ENCODE measurements around the gene RGS10. TPM values are rescaled to one million over a fixed set of nuclear protein-coding genes. Genes with fewer than 3 reads are reported as not detected.

RGS10 gene
- total and polyA plus RNA-seq, 2 experiments from 2014 or later: 16.8 to 26.8 TPM

DNA sequence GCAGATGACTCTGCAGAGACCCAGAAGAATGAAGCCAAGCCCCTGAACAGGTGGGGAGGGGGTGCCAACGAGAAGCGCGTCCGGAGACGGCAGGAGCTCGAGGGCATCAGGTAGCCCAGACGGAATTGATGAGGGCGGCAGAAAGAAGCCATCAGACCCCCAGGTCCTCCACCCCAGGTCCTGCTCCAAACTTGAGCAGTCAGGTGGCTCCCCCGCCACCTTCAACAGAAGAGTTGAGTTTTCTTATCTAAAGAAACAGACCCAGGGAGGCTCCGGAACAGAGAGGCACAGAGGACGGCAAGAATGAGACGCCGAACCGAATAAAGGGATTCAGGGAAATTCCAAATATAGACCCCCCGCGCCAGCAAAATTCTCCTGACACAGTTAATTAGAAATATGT lies 22.2 kb downstream of the RGS10 start (continued):
- TF ChIP-seq, protein P1, sequence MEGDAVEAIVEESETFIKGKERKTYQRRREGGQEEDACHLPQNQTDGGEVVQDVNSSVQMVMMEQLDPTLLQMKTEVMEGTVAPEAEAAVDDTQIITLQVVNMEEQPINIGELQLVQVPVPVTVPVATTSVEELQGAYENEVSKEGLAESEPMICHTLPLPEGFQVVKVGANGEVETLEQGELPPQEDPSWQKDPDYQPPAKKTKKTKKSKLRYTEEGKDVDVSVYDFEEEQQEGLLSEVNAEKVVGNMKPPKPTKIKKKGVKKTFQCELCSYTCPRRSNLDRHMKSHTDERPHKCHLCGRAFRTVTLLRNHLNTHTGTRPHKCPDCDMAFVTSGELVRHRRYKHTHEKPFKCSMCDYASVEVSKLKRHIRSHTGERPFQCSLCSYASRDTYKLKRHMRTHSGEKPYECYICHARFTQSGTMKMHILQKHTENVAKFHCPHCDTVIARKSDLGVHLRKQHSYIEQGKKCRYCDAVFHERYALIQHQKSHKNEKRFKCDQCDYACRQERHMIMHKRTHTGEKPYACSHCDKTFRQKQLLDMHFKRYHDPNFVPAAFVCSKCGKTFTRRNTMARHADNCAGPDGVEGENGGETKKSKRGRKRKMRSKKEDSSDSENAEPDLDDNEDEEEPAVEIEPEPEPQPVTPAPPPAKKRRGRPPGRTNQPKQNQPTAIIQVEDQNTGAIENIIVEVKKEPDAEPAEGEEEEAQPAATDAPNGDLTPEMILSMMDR (conservative IDR thresholded peaks at IDR 0.05; ENCODE audit: low read depth in 2 of 2): no peak
- no peak for TF ChIP-seq NANOG (IDR thresholded peaks at IDR 0.05; ENCODE audit: borderline replicate concordance)
- TF ChIP-seq, protein P2, sequence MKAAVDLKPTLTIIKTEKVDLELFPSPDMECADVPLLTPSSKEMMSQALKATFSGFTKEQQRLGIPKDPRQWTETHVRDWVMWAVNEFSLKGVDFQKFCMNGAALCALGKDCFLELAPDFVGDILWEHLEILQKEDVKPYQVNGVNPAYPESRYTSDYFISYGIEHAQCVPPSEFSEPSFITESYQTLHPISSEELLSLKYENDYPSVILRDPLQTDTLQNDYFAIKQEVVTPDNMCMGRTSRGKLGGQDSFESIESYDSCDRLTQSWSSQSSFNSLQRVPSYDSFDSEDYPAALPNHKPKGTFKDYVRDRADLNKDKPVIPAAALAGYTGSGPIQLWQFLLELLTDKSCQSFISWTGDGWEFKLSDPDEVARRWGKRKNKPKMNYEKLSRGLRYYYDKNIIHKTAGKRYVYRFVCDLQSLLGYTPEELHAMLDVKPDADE (IDR thresholded peaks at IDR 0.05): no peak
- no peak for TF ChIP-seq EZH2phosphoT487 (IDR thresholded peaks at IDR 0.05; ENCODE audit: unreplicated experiment)
- TF ChIP-seq JUNB (IDR thresholded peaks at IDR 0.05; ENCODE audit: unreplicated experiment): no peak
- TF ChIP-seq, protein P3, sequence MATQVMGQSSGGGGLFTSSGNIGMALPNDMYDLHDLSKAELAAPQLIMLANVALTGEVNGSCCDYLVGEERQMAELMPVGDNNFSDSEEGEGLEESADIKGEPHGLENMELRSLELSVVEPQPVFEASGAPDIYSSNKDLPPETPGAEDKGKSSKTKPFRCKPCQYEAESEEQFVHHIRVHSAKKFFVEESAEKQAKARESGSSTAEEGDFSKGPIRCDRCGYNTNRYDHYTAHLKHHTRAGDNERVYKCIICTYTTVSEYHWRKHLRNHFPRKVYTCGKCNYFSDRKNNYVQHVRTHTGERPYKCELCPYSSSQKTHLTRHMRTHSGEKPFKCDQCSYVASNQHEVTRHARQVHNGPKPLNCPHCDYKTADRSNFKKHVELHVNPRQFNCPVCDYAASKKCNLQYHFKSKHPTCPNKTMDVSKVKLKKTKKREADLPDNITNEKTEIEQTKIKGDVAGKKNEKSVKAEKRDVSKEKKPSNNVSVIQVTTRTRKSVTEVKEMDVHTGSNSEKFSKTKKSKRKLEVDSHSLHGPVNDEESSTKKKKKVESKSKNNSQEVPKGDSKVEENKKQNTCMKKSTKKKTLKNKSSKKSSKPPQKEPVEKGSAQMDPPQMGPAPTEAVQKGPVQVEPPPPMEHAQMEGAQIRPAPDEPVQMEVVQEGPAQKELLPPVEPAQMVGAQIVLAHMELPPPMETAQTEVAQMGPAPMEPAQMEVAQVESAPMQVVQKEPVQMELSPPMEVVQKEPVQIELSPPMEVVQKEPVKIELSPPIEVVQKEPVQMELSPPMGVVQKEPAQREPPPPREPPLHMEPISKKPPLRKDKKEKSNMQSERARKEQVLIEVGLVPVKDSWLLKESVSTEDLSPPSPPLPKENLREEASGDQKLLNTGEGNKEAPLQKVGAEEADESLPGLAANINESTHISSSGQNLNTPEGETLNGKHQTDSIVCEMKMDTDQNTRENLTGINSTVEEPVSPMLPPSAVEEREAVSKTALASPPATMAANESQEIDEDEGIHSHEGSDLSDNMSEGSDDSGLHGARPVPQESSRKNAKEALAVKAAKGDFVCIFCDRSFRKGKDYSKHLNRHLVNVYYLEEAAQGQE (IDR thresholded peaks at IDR 0.05; ENCODE audit: unreplicated experiment): no peak
- no peak for TF ChIP-seq POLR2AphosphoS5 (IDR thresholded peaks at IDR 0.05; ENCODE audit: low read depth)

DNA sequence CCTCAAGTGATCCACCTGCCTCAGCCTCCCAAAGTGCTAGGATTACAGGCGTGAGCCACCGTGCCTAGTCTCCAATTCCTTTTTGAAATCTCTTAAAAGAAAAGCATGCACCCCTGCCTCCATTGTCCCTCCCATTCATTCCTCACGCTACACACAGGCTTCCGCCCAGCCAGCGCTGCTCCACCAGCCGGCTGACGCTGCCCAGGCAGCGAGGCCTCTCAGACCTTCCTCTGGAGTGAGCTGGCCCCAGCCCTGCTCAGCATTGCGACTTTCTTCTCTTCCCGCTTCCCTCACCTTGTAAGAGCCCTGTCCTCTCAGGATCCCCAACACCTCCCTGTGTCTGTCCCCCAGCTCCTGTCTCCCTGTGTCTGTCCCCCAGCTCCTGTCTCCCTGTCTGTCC lies 23.6 kb downstream of the RGS10 start:
- H3F3A ChIP-seq (replicated peaks; ENCODE audit: low read depth): no peaks in the 10 kb centered on the region
- Mint-ChIP-seq H3K27me3 (ENCODE audit: insufficient read depth, low read depth, poor library complexity) (peaks cover 5% of the 10 kb centered on the region), H3K9me3 (no peaks in the 10 kb centered on the region), H3K4me1 (peaks cover 18% of the 10 kb centered on the region), H3K27ac (no peak overlapping the region), H3K36me3 (ENCODE audit: low read depth) (no peaks in the 10 kb centered on the region), H3K4me3 (no peak overlapping the region)
- H3K79me2 ChIP-seq (replicated peaks; ENCODE audit: insufficient read depth): no peaks in the 10 kb centered on the region
- no peak overlapping the region for H2AFZ ChIP-seq
- peak; percentile 42 for ATAC-seq
- H3K4me1 ChIP-seq (ENCODE audit: insufficient read depth): peaks cover 5% of the 10 kb centered on the region
- no peaks in the 10 kb centered on the region for H3K9me2 ChIP-seq (ENCODE audit: insufficient read depth)
- DNase-seq (ENCODE audit: low spot score): no peak
- H3K4me3 ChIP-seq: no peak overlapping the region
- no peak overlapping the region for H3K27ac ChIP-seq (ENCODE audit: low read depth)
- no peaks in the 10 kb centered on the region for H3K36me3 ChIP-seq (ENCODE audit: insufficient read depth)
- H3K27me3 ChIP-seq (ENCODE audit: insufficient read depth): no peaks in the 10 kb centered on the region
- H4K20me1 ChIP-seq (replicated peaks; ENCODE audit: insufficient read depth): no peaks in the 10 kb centered on the region
- H3K4me2 ChIP-seq: no peak overlapping the region
- no peak for TF ChIP-seq POLR2AphosphoS5 (IDR thresholded peaks at IDR 0.05; ENCODE audit: low read depth)
- TF ChIP-seq, protein P4, sequence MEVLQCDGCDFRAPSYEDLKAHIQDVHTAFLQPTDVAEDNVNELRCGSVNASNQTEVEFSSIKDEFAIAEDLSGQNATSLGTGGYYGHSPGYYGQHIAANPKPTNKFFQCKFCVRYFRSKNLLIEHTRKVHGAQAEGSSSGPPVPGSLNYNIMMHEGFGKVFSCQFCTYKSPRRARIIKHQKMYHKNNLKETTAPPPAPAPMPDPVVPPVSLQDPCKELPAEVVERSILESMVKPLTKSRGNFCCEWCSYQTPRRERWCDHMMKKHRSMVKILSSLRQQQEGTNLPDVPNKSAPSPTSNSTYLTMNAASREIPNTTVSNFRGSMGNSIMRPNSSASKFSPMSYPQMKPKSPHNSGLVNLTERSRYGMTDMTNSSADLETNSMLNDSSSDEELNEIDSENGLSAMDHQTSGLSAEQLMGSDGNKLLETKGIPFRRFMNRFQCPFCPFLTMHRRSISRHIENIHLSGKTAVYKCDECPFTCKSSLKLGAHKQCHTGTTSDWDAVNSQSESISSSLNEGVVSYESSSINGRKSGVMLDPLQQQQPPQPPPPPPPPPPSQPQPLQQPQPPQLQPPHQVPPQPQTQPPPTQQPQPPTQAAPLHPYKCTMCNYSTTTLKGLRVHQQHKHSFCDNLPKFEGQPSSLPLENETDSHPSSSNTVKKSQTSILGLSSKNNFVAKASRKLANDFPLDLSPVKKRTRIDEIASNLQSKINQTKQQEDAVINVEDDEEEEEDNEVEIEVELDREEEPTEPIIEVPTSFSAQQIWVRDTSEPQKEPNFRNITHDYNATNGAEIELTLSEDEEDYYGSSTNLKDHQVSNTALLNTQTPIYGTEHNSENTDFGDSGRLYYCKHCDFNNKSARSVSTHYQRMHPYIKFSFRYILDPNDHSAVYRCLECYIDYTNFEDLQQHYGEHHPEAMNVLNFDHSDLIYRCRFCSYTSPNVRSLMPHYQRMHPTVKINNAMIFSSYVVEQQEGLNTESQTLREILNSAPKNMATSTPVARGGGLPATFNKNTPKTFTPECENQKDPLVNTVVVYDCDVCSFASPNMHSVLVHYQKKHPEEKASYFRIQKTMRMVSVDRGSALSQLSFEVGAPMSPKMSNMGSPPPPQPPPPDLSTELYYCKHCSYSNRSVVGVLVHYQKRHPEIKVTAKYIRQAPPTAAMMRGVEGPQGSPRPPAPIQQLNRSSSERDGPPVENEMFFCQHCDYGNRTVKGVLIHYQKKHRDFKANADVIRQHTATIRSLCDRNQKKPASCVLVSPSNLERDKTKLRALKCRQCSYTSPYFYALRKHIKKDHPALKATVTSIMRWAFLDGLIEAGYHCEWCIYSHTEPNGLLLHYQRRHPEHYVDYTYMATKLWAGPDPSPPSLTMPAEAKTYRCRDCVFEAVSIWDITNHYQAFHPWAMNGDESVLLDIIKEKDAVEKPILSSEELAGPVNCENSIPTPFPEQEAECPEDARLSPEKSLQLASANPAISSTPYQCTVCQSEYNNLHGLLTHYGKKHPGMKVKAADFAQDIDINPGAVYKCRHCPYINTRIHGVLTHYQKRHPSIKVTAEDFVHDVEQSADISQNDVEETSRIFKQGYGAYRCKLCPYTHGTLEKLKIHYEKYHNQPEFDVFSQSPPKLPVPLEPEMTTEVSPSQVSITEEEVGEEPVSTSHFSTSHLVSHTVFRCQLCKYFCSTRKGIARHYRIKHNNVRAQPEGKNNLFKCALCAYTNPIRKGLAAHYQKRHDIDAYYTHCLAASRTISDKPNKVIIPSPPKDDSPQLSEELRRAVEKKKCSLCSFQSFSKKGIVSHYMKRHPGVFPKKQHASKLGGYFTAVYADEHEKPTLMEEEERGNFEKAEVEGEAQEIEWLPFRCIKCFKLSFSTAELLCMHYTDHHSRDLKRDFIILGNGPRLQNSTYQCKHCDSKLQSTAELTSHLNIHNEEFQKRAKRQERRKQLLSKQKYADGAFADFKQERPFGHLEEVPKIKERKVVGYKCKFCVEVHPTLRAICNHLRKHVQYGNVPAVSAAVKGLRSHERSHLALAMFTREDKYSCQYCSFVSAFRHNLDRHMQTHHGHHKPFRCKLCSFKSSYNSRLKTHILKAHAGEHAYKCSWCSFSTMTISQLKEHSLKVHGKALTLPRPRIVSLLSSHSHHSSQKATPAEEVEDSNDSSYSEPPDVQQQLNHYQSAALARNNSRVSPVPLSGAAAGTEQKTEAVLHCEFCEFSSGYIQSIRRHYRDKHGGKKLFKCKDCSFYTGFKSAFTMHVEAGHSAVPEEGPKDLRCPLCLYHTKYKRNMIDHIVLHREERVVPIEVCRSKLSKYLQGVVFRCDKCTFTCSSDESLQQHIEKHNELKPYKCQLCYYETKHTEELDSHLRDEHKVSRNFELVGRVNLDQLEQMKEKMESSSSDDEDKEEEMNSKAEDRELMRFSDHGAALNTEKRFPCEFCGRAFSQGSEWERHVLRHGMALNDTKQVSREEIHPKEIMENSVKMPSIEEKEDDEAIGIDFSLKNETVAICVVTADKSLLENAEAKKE (CRISPR knock-in tag; IDR thresholded peaks at IDR 0.05): no peak
- no peak for TF ChIP-seq NANOG (IDR thresholded peaks at IDR 0.05; ENCODE audit: borderline replicate concordance)
- TF ChIP-seq STAT1 (IDR thresholded peaks at IDR 0.05; ENCODE audit: unreplicated experiment): no peak
- no peak for TF ChIP-seq ZNF114 (CRISPR knock-in tag; IDR thresholded peaks at IDR 0.05)
- no peak for TF ChIP-seq ZNF331 (CRISPR knock-in tag; IDR thresholded peaks at IDR 0.05; ENCODE audit: low read depth)
